Activated CD4-positive, alpha-beta T cell treated with anti-CD3 and anti-CD28 coated beads, Interleukin-2, amount 50 U/mL, for 16 hours (primary cell): ENCODE results near the gene C2orf81.

Experiments used
- DNase-seq: peaks from one replicate; pipeline ENCODE4 v3.0.0-alpha.2; 2020

Gene C2orf81

DNA sequence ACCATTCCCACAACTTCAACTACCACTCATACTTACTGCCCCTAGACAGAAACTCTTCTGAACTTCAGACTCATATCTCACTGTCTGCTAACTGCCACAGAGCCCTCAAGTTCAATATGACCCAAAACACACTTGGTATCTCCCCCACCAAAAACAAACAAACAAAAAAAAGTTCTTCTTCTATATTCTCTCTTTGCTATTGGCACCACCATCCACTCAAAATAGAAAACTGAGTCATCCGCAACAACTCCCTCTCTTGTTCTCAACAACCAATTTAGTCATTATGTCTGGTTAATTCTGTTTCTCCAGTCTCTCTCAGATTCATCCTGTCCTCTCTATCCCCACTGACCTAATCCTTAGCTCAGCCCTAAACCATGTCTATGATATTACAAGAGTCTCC, 34.1 kb downstream of the C2orf81 start:
- DNase-seq: peak; percentile 56

DNA sequence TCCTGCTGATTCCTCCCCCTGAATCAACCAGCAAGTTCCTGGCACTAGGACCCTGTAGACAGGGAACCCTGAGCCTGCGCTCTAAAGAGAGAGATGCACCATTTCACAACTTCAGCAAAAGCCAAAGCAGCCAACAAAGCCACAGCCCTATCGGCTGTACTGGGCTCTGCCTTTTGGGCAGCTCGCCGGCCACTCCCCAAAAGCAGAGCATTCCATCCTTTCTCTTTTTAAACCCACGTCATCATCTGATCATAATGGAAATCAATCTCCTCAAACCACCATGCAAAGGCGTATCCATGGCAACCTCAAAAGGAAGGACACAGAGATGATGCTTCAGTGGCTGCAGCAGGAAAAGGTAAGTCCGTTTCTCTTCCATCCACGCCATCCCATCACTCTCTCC, 36.0 kb downstream of the C2orf81 start:
- DNase-seq: no peak

DNA sequence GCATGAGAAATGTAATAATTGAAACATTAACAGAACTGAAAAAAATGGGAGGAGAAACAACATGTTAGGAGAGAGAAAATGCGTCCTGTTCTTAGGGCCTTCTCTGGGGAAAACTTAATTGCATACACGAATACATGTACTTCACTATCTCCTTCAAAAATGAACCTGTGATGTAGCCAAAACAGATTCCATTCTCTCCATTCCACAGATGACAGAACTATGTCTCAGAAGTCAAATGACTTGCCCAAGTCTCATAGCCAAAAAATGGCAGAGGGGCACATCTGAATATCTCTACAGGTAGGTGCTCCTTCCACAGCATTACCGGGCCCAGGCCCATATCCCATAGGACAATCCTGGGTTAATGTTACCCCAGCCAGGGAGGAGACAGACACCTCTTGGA, 37.4 kb downstream of the C2orf81 start:
- no peak for DNase-seq

DNA sequence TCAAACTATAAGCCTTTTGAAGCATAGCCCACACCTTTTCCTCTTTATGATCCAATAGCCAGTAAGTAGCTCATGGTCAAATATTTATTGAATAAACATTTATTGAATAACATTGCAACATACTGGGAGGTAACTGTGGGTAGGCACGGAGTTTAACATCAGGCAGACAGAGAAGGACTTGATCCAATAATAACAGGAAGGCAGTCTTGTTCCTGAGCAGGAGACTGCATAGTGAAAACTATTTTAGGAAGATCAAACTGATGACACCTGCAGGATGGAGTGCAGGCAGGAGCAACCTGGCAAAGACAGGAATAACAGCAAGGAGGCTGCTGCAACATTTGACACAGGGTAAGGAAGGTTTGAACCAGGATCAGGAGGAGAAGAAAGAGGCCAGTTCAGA, 38.2 kb downstream of the C2orf81 start:
- DNase-seq: no peak

DNA sequence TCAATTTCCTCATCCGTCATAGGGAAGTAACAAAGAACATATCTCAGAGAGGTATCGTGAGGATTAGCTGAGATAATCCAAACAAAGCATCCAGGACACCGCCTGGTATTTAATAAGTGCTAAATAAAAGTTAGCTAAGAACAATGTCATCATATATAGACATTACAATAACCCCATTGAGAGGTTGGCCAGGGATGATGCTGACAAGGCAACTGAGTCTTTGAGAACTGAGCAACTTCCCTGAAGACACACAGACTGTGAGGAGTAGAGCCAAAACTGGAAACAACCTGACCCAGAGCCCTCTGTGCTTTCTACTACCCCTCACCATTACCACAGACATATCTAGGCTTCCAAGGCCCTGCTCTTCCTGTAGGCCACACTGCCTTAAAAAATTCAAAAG, 39.7 kb downstream of the C2orf81 start:
- DNase-seq: no peak

DNA sequence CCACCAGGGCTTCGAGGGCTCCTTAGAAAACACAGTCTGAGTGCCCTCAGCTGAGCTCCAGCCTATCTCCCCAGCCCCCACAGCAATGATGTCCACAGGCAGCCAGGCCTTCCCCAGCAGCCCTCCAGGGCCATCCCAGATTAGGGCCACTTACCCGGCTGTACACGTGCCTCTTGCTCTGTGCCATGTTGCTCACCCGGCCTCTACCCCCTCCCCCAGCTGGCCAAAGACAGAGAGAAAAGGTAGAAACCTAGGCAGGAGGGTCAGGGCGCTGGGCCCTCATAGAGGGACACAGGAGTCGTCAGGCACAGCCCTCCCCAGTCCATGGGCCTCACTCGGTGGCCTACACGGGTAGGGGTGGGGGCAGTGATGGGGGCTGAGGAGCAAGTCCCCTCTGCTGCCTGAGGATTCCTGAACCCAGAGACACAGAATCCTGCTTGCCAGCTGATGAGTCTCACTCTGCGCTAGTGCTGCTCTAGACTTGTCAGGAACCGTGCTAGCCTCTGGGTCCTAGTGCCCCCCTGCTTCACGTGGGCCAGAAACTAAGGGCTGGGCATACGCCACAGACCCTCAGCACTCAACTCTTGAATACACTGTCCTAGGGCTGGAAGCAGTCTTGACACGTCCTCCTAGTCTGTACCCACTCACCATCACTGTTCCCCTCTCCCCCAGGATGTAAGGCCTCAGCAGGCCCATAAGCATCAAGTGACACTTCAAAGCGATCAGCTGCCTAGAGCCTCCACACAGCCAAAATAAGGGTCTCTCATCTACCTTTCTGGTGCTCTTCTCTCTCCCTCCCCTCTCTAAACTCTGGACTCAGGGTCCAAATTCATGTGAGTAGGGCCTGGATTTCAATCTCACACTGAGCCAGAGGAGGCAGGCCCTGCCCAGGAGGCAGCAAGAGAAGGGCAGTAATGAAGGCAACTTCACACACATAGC, 41.3 kb downstream of the C2orf81 start, which contains the start of gene DCTN1:
TSS of gene DCTN1 (minus strand) at position 461 of the 939 bp plus-strand sequence. CDS start at position 187, 274 bp downstream.
- no peak for DNase-seq

DNA sequence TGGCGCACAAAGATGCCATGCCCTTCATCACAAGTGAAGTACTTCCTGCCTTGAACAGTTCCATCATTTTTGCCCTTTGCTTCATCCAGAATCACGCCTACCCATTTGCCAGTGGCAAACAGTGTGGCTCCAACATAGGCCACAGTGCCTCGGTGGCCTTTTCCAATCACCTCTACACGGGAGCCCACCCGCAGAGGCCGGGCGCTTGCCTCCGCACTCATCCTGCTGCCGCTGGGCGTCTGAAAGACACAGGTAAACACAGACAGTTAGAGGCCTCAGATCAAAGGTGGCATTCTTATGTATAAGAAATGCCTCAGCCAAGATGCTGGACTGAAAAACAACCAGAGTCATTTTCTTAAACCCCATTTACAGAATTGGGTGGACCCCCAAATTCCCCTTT, 43.4 kb downstream of the C2orf81 start:
- no peak for DNase-seq

DNA sequence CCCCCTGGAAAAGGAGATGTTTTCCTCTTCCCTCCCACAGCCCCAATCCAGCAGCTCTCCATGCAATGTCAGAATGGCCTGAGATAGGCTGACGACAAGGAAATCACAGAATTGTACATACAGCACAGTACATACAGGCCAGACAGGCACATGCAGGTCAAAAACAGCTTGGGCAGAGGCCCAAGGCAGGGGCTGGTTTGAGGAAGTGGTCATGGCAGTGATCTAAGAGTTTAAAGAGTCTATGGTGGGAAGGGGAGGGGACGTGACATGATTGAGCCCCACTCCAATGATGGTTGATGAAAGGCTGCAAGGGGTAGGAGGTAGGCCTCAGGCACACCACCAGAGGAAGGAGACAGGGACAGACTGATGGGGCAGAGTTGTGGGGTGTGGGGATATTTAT, 45.6 kb downstream of the C2orf81 start:
- DNase-seq: no peak

DNA sequence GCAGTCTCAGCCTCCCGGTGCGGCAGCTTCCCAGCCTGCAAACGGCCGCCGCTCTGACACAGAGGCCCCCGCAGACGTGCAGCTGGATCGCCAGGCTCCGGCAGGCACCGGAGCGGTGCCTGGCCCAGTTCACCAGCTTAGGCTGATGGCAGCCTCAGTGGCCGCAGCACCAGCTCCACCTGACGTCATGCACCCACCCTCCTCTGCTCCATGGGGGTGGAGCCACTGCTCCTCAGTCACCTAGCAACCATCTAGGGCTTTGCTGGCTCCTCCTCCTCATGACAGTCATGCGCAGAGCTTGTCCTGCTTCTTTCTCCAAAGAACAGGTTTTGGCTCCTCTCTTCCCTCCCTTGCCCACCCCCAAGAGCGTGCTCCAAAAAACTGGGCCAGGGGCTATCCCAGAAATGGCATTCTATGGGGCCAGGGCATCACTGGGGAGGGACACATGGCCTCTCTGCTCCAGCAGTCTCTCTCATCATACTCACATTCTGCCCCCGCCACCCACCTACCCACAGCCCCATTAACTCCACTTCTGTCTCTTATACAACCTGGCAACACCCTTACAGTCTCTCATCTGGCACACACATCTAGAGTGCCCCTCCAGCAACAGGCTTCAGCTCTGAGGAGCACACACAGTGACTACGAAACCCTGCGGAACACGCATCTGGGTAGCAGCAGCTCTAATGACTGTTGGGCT, 46.8 kb downstream of the C2orf81 start:
- no peak for DNase-seq

DNA sequence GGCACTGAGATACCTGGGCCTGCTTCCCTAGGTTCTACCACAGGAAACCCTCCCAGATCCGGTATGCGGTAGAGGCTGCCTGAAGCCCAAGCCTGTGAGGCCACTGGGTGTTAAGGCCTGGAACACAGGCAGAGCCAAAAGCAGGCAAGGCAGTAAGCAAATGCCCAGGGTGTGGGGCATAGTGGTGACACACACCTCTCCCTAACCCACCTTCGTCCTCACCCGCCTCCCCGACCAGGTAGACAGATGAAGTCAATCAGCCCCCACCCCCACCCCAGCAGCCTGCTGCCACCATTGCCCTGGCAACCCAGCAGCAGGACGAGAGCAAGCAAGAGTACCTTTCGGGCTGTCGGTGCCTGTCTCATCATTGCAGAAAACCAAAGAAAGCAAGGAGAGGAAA, 47.4 kb downstream of the C2orf81 start:
- no peak for DNase-seq

DNA sequence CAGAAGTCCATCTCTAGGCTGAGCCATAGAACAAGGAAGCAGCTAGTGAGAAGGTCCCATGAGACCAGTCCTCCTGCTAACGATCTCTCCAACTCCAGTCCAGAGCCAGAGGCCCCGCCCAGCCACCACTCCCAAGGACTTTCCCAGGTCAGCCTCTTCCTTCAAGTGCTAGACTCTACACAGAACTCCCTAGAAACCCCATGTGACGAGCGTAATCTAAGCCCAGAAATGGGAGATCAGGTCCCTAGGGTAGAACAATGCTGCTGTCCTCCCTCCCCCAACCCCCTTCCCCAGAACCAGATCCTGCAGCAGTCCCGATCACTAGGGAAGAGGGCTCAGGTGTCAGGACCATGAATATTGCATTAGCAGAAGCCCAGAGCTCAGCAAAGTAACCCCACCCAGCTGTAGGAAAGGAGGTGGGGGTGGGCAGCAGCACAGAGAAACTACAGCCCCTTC, 48.2 kb downstream of the C2orf81 start:
- DNase-seq: no peak

DNA sequence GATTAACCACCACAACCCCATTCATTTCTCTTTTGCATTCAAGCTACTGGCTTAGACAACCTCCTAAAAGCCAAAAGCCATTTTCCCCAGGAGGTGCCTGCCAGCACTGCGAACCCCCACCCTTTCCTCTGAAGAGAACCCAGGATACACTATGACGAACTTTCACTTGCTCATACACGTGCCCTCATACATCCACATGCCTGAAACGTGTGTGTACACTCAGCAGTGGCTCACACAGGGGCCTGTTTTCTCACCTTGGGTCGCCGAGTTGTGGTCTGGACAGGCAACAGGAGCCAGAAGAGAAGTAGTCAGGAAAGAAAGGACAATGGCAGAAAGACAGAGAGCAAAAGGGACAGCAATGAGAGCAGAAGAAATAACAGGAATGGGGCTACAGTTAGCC, 48.7 kb downstream of the C2orf81 start:
- no peak for DNase-seq

DNA sequence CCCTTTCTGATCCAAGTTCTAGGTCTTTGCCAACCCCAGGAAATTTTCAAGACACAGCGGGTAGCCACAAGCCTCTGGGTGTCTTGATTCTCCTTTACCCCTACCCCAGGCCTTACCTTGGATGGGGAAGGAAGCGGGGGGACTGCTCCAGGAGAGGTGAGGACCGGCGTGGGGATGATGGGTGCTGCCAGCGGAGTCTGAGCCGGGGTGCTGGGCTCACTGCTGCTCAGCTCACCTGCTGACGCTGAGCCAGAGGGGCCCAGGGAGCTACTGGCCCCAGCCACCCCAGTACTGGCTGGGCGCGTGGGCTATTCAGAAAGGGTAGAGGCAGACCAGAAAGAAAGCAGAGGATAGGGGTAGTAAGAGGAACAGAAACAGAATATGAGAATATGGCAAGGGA, 50.0 kb downstream of the C2orf81 start:
- DNase-seq: no peak

DNA sequence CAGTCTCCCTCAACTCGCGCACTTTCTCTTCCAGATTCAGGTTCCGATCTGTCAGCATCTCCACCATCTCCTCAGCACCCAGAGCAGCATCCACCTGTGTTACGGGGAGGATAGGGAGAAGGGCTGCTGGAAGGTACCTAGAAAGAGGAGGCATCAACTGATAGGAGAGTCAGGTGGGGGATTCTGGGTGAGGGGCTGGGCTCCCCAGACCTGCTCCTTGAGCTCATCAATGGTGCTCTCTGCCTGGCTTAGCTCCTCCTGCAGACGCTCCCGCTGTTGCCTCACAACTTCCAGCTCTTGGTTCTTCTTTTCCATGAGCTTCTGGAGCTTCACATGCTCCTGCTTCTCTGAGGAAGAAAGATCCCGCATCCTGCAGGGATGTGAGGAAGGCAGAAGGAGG, 51.4 kb downstream of the C2orf81 start:
- no peak for DNase-seq

DNA sequence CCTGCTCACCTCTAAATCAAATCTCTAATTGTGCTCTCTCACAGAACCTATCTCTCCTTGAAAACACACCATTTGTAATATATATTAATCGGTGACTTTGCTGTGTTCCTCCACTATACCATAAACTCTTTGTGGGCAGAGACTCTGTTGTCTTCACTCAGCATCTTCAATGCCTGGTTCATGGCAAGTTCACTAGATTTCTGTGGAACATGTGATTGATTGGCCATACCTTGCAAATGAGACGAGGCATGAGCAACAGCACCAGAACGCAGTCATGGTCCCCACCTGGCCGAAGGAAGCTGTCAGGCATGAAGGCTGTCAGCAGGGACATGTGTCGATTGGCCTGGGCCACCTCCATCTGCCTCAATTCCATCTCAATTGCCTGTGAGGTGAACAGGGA, 52.9 kb downstream of the C2orf81 start:
- no peak for DNase-seq

DNA sequence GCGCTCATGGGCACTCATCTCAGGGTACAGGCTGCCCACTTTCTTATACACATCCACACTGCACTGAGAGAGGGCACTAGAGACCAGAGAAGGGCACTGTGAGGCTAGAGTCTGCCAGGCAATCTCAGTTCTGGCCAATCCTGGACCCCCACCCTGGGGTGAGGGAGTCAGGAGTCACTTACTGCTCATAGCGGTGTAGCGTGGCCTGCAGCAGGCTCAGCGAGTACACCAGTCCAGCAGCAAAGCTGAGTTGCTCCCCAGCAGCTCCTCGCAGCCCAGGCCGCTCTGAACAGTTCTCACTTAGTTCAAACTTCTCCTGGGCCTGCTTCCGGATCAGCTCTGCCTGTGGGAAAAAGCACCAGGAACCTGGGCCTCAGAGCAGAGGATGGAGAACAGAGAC, 53.6 kb downstream of the C2orf81 start:
- DNase-seq: no peak

DNA sequence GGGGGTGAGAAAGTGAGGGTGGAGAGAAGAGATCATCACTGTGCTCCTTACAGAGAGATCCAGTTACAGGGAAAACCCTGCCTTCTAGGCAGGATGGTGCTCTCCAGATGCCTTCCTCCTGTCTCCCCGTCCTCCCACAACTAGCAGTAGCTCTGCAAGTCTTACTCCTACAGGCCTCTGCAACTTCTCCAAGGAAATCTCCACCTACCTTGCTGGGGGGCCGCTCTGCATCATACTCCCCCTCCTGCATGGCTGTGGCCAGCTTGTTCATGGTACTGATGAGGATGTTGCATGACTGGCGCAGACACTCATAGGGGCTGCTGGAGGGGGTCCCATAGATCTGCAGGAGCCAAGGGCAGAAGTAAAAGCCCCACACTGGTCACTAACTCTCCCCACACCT, 55.4 kb downstream of the C2orf81 start:
- no peak for DNase-seq

DNA sequence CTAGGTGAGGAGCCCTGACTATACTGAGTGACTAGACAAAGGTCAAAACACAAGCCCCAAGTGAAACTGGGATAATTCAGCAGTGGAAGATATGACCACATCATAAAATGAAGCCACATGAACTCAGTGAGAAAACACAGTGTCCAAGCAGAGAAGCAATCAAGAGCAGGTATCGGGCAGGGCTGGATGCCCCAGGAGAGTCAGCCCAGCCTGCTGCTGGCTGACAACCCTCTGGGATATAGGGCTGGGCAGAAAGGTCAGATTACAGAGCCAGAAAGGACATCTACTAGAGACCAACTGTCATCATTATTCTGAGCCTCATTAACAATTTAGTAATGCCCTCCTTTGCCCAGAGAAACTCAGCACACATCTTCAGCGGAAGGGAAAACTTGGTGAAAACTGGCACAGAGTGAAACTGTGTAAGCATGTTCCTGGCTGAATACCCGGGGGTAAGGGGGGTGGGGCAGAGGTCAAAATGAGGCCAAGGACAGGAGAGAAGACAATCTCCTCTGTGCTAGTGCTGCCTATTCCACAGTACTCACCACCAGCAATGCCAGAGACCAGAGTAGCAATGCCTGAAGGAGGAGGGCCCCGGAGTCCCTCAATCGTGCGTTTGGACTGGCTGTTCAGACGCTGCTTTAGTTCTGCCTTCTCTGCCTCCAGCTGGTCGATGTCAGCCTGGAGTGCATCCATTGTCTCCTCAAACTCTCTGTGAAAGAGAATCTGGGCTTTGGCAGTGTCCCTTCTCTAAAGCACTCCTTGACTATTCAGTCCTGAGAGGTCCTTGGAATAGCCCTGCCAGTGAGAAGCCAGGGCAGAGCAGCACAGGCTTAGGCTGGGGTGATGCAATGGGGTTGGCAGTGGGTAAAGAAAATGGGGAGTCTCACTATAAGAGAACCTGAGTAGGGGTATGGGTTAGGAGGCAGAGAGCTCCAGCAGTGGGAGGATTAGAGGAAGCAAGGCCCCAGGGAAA, 56.6 kb downstream of the C2orf81 start:
- no peak for DNase-seq
